WTC11 (cell line): Measurements from ENCODE around the gene TMEM231. TPM values are rescaled to one million over a fixed set of nuclear protein-coding genes. Genes with fewer than 3 reads are reported as not detected.
A peak's percentile ranks its signal among the peaks of the same experiment; 100 is the strongest.

Experiments
- ARID4B ChIP-seq: sonication (generic); formaldehyde crosslinking; IDR thresholded peaks from 2 replicates; pipeline ENCODE4 v1.8.0; 2023; ENCODE audit warnings: missing genetic modification reagents, mild to moderate bottlenecking, borderline replicate concordance
- CREM ChIP-seq: sonication (generic); formaldehyde crosslinking; IDR thresholded peaks from 2 replicates; pipeline ENCODE4 v1.8.1; 2022; ENCODE audit warnings: mild to moderate bottlenecking, missing genetic modification reagents, moderate library complexity
- E2F1 ChIP-seq: sonication (generic); formaldehyde crosslinking; IDR thresholded peaks from 2 replicates; pipeline ENCODE4 v1.8.0; 2022; ENCODE audit warnings: mild to moderate bottlenecking, missing genetic modification reagents
- ELF4 ChIP-seq: sonication (generic); formaldehyde crosslinking; IDR thresholded peaks from 2 replicates; pipeline ENCODE4 v1.8.1; 2022; ENCODE audit warnings: low read depth, mild to moderate bottlenecking, moderate library complexity, missing genetic modification reagents
- EMX1 ChIP-seq: fragments of 250-450 bp; sonication (Bioruptor Pico); IDR thresholded peaks from 2 replicates; pipeline ENCODE4 v1.8.0; 2021; ENCODE audit warnings: mild to moderate bottlenecking
- FOXK1 ChIP-seq: sonication (generic); formaldehyde crosslinking; IDR thresholded peaks from 2 replicates; pipeline ENCODE4 v1.8.0; 2022; ENCODE audit warnings: mild to moderate bottlenecking, moderate library complexity, missing genetic modification reagents
- GABPB1 ChIP-seq: sonication (generic); formaldehyde crosslinking; IDR thresholded peaks from 2 replicates; pipeline ENCODE4 v1.8.1; 2023; ENCODE audit warnings: mild to moderate bottlenecking, missing genetic modification reagents
- HMGA2 ChIP-seq: fragments of 250-450 bp; sonication (Bioruptor Pico); IDR thresholded peaks from 2 replicates; pipeline ENCODE4 v1.4.0; 2021; ENCODE audit warnings: mild to moderate bottlenecking, moderate library complexity
- IRF1 ChIP-seq: sonication (generic); formaldehyde crosslinking; IDR thresholded peaks from 2 replicates; pipeline ENCODE4 v1.8.0; 2023; ENCODE audit warnings: missing genetic modification reagents
- IRF2 ChIP-seq: sonication (generic); formaldehyde crosslinking; IDR thresholded peaks from 2 replicates; pipeline ENCODE4 v1.8.0; 2022; ENCODE audit warnings: low read depth, missing genetic modification reagents, borderline replicate concordance
- JUN ChIP-seq: sonication (generic); formaldehyde crosslinking; IDR thresholded peaks from 2 replicates; pipeline ENCODE4 v1.8.0; 2023; ENCODE audit warnings: mild to moderate bottlenecking, missing genetic modification reagents
- MAX ChIP-seq: sonication (generic); formaldehyde crosslinking; IDR thresholded peaks from 2 replicates; pipeline ENCODE4 v1.8.0; 2022; ENCODE audit warnings: mild to moderate bottlenecking, missing genetic modification reagents
- MXD4 ChIP-seq: fragments of 250-450 bp; sonication (Bioruptor Pico); IDR thresholded peaks from 2 replicates; pipeline ENCODE4 v1.8.0; 2021; ENCODE audit warnings: mild to moderate bottlenecking, moderate library complexity, borderline replicate concordance
- MYBL2 ChIP-seq: sonication (generic); formaldehyde crosslinking; IDR thresholded peaks from 2 replicates; pipeline ENCODE4 v1.8.1; 2023; ENCODE audit warnings: mild to moderate bottlenecking, moderate library complexity, missing genetic modification reagents
- NFATC4 ChIP-seq: fragments of 250-450 bp; sonication (Bioruptor Pico); IDR thresholded peaks from 2 replicates; pipeline ENCODE4 v1.9.0; 2021; ENCODE audit warnings: mild to moderate bottlenecking
- NFE2L1 ChIP-seq: sonication (generic); formaldehyde crosslinking; IDR thresholded peaks from 2 replicates; pipeline ENCODE4 v1.8.1; 2023; ENCODE audit warnings: missing genetic modification reagents
- NFYB ChIP-seq: sonication (generic); formaldehyde crosslinking; conservative IDR thresholded peaks from 2 replicates; pipeline ENCODE4 v1.8.0; 2022; ENCODE audit warnings: low read depth, missing genetic modification reagents
- NR1H2 ChIP-seq: sonication (generic); formaldehyde crosslinking; IDR thresholded peaks from 2 replicates; pipeline ENCODE4 v1.9.0; 2021; ENCODE audit warnings: mild to moderate bottlenecking, moderate library complexity, missing genetic modification reagents
- OVOL2 ChIP-seq: fragments of 250-450 bp; sonication (Bioruptor Pico); IDR thresholded peaks from 2 replicates; pipeline ENCODE4 v1.9.0; 2021; ENCODE audit warnings: mild to moderate bottlenecking, borderline replicate concordance
- RELA ChIP-seq: sonication (generic); formaldehyde crosslinking; IDR thresholded peaks from 2 replicates; pipeline ENCODE4 v1.8.1; 2022; ENCODE audit warnings: missing genetic modification reagents, mild to moderate bottlenecking, borderline replicate concordance
- SP1 ChIP-seq: sonication (generic); formaldehyde crosslinking; conservative IDR thresholded peaks from 2 replicates; pipeline ENCODE4 v1.8.1; 2022; ENCODE audit warnings: missing genetic modification reagents
- TCF7 ChIP-seq: sonication (generic); formaldehyde crosslinking; IDR thresholded peaks from 2 replicates; pipeline ENCODE4 v1.8.0; 2022; ENCODE audit warnings: mild to moderate bottlenecking, low read depth, missing genetic modification reagents, moderate library complexity
- TEAD4 ChIP-seq: sonication (generic); formaldehyde crosslinking; IDR thresholded peaks from 2 replicates; pipeline ENCODE4 v1.8.0; 2022; ENCODE audit warnings: mild to moderate bottlenecking, missing genetic modification reagents
- TP53 ChIP-seq: sonication (generic); formaldehyde crosslinking; IDR thresholded peaks from 2 replicates; pipeline ENCODE4 v1.8.1; 2023; ENCODE audit warnings: mild to moderate bottlenecking, missing genetic modification reagents
- ZNF138 ChIP-seq: sonication (generic); formaldehyde crosslinking; conservative IDR thresholded peaks from 2 replicates; pipeline ENCODE4 v1.8.1; 2022; ENCODE audit warnings: mild to moderate bottlenecking, moderate library complexity, missing genetic modification reagents
- ZNF232 ChIP-seq: sonication (generic); formaldehyde crosslinking; IDR thresholded peaks from 2 replicates; pipeline ENCODE4 v1.8.0; 2022; ENCODE audit warnings: mild to moderate bottlenecking, missing genetic modification reagents
- ZNF423 ChIP-seq: fragments of 250-450 bp; sonication (Bioruptor Pico); IDR thresholded peaks from 2 replicates; pipeline ENCODE4 v2.1.2; 2022; ENCODE audit warnings: mild to moderate bottlenecking, moderate library complexity
- total RNA-seq: library from RNA; stranded (reverse); gene quantifications from 3 replicates; pipeline ENCODE4 v1.2.3, GENCODE V29; 2021
- TF ChIP-seq, protein P1 (sequence below): fragments of 250-450 bp; sonication (Bioruptor Pico); IDR thresholded peaks from 2 replicates; pipeline ENCODE4 v1.9.0; 2021; ENCODE audit warnings: mild to moderate bottlenecking
- TF ChIP-seq, protein P2 (sequence below): fragments of 250-450 bp; sonication (Bioruptor Pico); IDR thresholded peaks from 2 replicates; pipeline ENCODE4 v1.9.0; 2021; ENCODE audit warnings: moderate library complexity, mild to moderate bottlenecking, inconsistent platforms, borderline replicate concordance
- TF ChIP-seq, protein P3 (sequence below): fragments of 200-600 bp; IDR thresholded peaks from 2 replicates; pipeline ENCODE4 v1.8.0; 2022; ENCODE audit warnings: antibody characterized with exemption

The TMEM231 gene
- total RNA-seq, 1 experiment from 2014 or later: 12.0 TPM

- TF ChIP-seq TEAD4 (CRISPR knock-in tag): no peak
- peak; percentile 52; the same call in 1 of the 2 replicates for TF ChIP-seq SP1 (CRISPR knock-in tag)
- TF ChIP-seq IRF2 (CRISPR knock-in tag): no peak
- no peak for TF ChIP-seq EMX1 (CRISPR knock-in tag)
- peak; percentile 30; the same call in 1 of the 2 replicates for TF ChIP-seq GABPB1 (CRISPR knock-in tag)
- peak; percentile 93; the same call in 1 of the 2 replicates for TF ChIP-seq ARID4B (CRISPR knock-in tag)
- TF ChIP-seq, protein P1, sequence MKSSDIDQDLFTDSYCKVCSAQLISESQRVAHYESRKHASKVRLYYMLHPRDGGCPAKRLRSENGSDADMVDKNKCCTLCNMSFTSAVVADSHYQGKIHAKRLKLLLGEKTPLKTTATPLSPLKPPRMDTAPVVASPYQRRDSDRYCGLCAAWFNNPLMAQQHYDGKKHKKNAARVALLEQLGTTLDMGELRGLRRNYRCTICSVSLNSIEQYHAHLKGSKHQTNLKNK (CRISPR knock-in tag): no peak
- TF ChIP-seq, protein P2, sequence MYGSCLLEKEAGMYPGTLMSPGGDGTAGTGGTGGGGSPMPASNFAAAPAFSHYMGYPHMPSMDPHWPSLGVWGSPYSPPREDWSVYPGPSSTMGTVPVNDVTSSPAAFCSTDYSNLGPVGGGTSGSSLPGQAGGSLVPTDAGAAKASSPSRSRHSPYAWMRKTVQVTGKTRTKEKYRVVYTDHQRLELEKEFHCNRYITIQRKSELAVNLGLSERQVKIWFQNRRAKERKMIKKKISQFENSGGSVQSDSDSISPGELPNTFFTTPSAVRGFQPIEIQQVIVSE (CRISPR knock-in tag): no peak
- no peak for TF ChIP-seq ELF4 (CRISPR knock-in tag)
- TF ChIP-seq, protein P3, sequence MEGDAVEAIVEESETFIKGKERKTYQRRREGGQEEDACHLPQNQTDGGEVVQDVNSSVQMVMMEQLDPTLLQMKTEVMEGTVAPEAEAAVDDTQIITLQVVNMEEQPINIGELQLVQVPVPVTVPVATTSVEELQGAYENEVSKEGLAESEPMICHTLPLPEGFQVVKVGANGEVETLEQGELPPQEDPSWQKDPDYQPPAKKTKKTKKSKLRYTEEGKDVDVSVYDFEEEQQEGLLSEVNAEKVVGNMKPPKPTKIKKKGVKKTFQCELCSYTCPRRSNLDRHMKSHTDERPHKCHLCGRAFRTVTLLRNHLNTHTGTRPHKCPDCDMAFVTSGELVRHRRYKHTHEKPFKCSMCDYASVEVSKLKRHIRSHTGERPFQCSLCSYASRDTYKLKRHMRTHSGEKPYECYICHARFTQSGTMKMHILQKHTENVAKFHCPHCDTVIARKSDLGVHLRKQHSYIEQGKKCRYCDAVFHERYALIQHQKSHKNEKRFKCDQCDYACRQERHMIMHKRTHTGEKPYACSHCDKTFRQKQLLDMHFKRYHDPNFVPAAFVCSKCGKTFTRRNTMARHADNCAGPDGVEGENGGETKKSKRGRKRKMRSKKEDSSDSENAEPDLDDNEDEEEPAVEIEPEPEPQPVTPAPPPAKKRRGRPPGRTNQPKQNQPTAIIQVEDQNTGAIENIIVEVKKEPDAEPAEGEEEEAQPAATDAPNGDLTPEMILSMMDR: no peak
- no peak for TF ChIP-seq ZNF138 (CRISPR knock-in tag)
- peak; percentile 63 for TF ChIP-seq FOXK1
- TF ChIP-seq RELA (CRISPR knock-in tag): 0 out of 2 replicates have a peak, but pooled peaks have one; percentile 40
- no peak for TF ChIP-seq JUN (CRISPR knock-in tag)
- TF ChIP-seq OVOL2: no peak
- no peak for TF ChIP-seq CREM (CRISPR knock-in tag)
- TF ChIP-seq E2F1: 0 out of 2 replicates have a peak, but pooled peaks have one; percentile 67
- TF ChIP-seq MXD4: no peak
- no peak for TF ChIP-seq MYBL2
- TF ChIP-seq ZNF232: 0 out of 2 replicates have a peak, but pooled peaks have one; percentile 32
- no peak for TF ChIP-seq TP53 (CRISPR knock-in tag)
- peak; percentile 84 for TF ChIP-seq MAX (CRISPR knock-in tag)
- no peak for TF ChIP-seq NR1H2 (CRISPR knock-in tag)
- TF ChIP-seq NFE2L1 (CRISPR knock-in tag): no peak
- 0 out of 2 replicates have a peak, but pooled peaks have one; percentile 30 for TF ChIP-seq IRF1 (CRISPR knock-in tag)
- no peak for TF ChIP-seq HMGA2 (CRISPR knock-in tag)
- TF ChIP-seq NFYB: no peak
- no peak for TF ChIP-seq ZNF423
- no peak for TF ChIP-seq TCF7 (CRISPR knock-in tag)
- no peak for TF ChIP-seq NFATC4 (CRISPR knock-in tag)
These were observed at the start of gene TMEM231 (continued) for GRCh38 chr16:75555707-75556430.
